SK-N-SH (cell line): ENCODE results near the gene LARP6.

Source experiments
- CHD2 ChIP-seq: fragments of 150-350 bp; IDR thresholded peaks from 2 replicates; pipeline ENCODE4 v1.6.1; 2018; ENCODE audit warnings: low read length; ENCODE audit not compliant: partially characterized antibody
- CTCF ChIP-seq: fragments of 200-600 bp; sonication (generic); IDR thresholded peaks from 2 replicates; pipeline ENCODE4 v1.6.1; 2017; ENCODE audit warnings: antibody characterized with exemption, mild to moderate bottlenecking, moderate library complexity
- EP300 ChIP-seq, 2 experiments: IDR thresholded peaks; 2 replicates each; pipeline versions ENCODE4 v1.4.0 to v1.6.1; 2012; ENCODE audit warnings: borderline replicate concordance in 1 of 2, low read depth in 1 of 2, low read length in 1 of 2
- EZH2phosphoT487 ChIP-seq: fragments of 200-600 bp; sonication (generic); IDR thresholded peaks from 2 replicates; pipeline ENCODE4 v1.6.1; 2017; ENCODE audit warnings: low read depth, mixed run types, mild to moderate bottlenecking, antibody characterized with exemption, moderate library complexity, borderline replicate concordance
- FOSL2 ChIP-seq: IDR thresholded peaks from 2 replicates; pipeline ENCODE4 v1.4.0; 2012; ENCODE audit warnings: low read depth, mild to moderate bottlenecking, moderate library complexity, borderline replicate concordance
- FOXM1 ChIP-seq: IDR thresholded peaks from 2 replicates; pipeline ENCODE4 v1.4.0; 2012; ENCODE audit warnings: low read depth, mild to moderate bottlenecking
- GATA2 ChIP-seq: sonication (generic); formaldehyde crosslinking; IDR thresholded peaks from 2 replicates; pipeline ENCODE4 v1.5.0; 2020; ENCODE audit warnings: mild to moderate bottlenecking, missing genetic modification reagents
- MEF2A ChIP-seq: IDR thresholded peaks from 2 replicates; pipeline ENCODE4 v1.4.0; 2012; ENCODE audit warnings: low read depth, borderline replicate concordance
- POLR2AphosphoS5 ChIP-seq: IDR thresholded peaks from 2 replicates; pipeline ENCODE4 v1.6.1; 2012; ENCODE audit warnings: low read depth, low read length
- REST ChIP-seq: IDR thresholded peaks from 2 replicates; pipeline ENCODE4 v1.6.1; 2012; ENCODE audit warnings: mild to moderate bottlenecking, low read depth, low read length, moderate library complexity
- RFX5 ChIP-seq: IDR thresholded peaks from 2 replicates; pipeline ENCODE4 v1.6.1; 2012; ENCODE audit warnings: mild to moderate bottlenecking, improper control_type of control experiment, low read length
- TAF1 ChIP-seq: IDR thresholded peaks from 2 replicates; pipeline ENCODE4 v1.6.1; 2012; ENCODE audit warnings: low read depth, mild to moderate bottlenecking, low read length, moderate library complexity, borderline replicate concordance
- YY1 ChIP-seq: IDR thresholded peaks from 2 replicates; pipeline ENCODE4 v1.4.0; 2012; ENCODE audit warnings: low read depth, mild to moderate bottlenecking
- ZBTB33 ChIP-seq: IDR thresholded peaks from 2 replicates; pipeline ENCODE4 v1.4.0; 2012; ENCODE audit warnings: low read depth, borderline replicate concordance

GRCh38 chr15:70795311-70795665, 58.7 kb downstream of the LARP6 start:
- TF ChIP-seq TAF1 = peak; percentile 55; the same call in 1 of the 2 replicates
- peak; percentile 81; the same call in 1 of the 2 replicates for TF ChIP-seq POLR2AphosphoS5
- TF ChIP-seq CTCF = no peak
- no peak for TF ChIP-seq FOXM1
- peak; percentile 26; the same call in 1 of the 2 replicates for TF ChIP-seq REST
- TF ChIP-seq CHD2 = no peak
- TF ChIP-seq GATA2 (CRISPR knock-in tag) = no peak
- no peak for TF ChIP-seq EZH2phosphoT487
- no peak for TF ChIP-seq RFX5
- peak; percentile 97 for TF ChIP-seq FOSL2
- TF ChIP-seq ZBTB33 = peak; percentile 56; the same call in 1 of the 2 replicates
- TF ChIP-seq EP300 (IDR thresholded peaks at IDR 0.05; ENCODE audit: borderline replicate concordance in 1 of 2, low read depth in 1 of 2, low read length in 1 of 2) = peak; percentile 35 to 96; a peak in 2 of 4 replicates
- TF ChIP-seq YY1 = peak; percentile 63; the same call in 1 of the 2 replicates
- peak; percentile 41; the same call in 1 of the 2 replicates for TF ChIP-seq MEF2A
